Fibroblast of villous mesenchyme (primary cell): ENCODE results near the gene KDM2B. TPM values are rescaled to one million over a fixed set of nuclear protein-coding genes. Genes with fewer than 3 reads are reported as not detected.

ENCODE experiments used
- DNase-seq: peaks from one replicate; pipeline ENCODE4 v3.0.0-alpha.2; 2010; ENCODE audit warnings: low read depth
- H3K4me3 ChIP-seq: 2 replicates; pipeline ENCODE4 v1.5.1; 2011; ENCODE audit warnings: low read depth, mild to moderate bottlenecking, low read length
- CTCF ChIP-seq: IDR thresholded peaks from 2 replicates; pipeline ENCODE4 v1.5.1; 2012; ENCODE audit warnings: low read depth, mild to moderate bottlenecking, low read length; ENCODE audit not compliant: insufficient read depth
- total RNA-seq: library from RNA; depleted of rRNA; stranded (reverse); fragments of >200 nt; gene quantifications from 2 replicates; pipeline ENCODE4 v1.2.3, GENCODE V29; 2012

Gene KDM2B
- total RNA-seq, 1 donor = 28.1 TPM

- TF ChIP-seq CTCF = no peak
- no peak for DNase-seq
- no peak overlapping the region for H3K4me3 ChIP-seq
Observed at GRCh38 chr12:121513464-121514183, 67.2 kb downstream of the KDM2B start.

- no peak for TF ChIP-seq CTCF
- H3K4me3 ChIP-seq = no peak overlapping the region
- no peak for DNase-seq
Observed at GRCh38 chr12:121512561-121512960, 68.3 kb downstream of the KDM2B start.

- no peak for TF ChIP-seq CTCF
- H3K4me3 ChIP-seq = no peak overlapping the region
- no peak for DNase-seq
Observed at GRCh38 chr12:121511916-121512315, 68.9 kb downstream of the KDM2B start.

- TF ChIP-seq CTCF = no peak
- no peak for DNase-seq
- no peak overlapping the region for H3K4me3 ChIP-seq
Observed at GRCh38 chr12:121509339-121509738, 71.5 kb downstream of the KDM2B start.

GRCh38 chr12:121508533-121508932 is 72.3 kb downstream of the KDM2B start:
- H3K4me3 ChIP-seq = no peak overlapping the region
- TF ChIP-seq CTCF = no peak
- no peak for DNase-seq

- no peak for TF ChIP-seq CTCF
- no peak for DNase-seq
- no peak overlapping the region for H3K4me3 ChIP-seq
Observed at GRCh38 chr12:121507984-121508383, 72.8 kb downstream of the KDM2B start.

GRCh38 chr12:121507245-121507644 is 73.6 kb downstream of the KDM2B start:
- DNase-seq = no peak
- no peak overlapping the region for H3K4me3 ChIP-seq
- no peak for TF ChIP-seq CTCF
